K562 (cell line): ENCODE measurements around the gene PTPN13. TPM values are rescaled to one million over a fixed set of nuclear protein-coding genes. Genes with fewer than 3 reads are reported as not detected.

ENCODE experiments used
- CHAMP1 ChIP-seq: fragments of 450-650 bp; IDR thresholded peaks from 2 replicates; pipeline ENCODE4 v1.6.1; 2016; ENCODE audit warnings: mild to moderate bottlenecking
- GATAD2B ChIP-seq: fragments of 450-650 bp; IDR thresholded peaks from 2 replicates; pipeline ENCODE4 v1.6.1; 2017; ENCODE audit warnings: mild to moderate bottlenecking, borderline replicate concordance
- RBM39 ChIP-seq: fragments of 200-400 bp; formaldehyde crosslinking; optimal IDR thresholded peaks from 2 replicates; pipeline ENCODE3; 2018; ENCODE audit warnings: low read depth, low read length
- SMARCC2 ChIP-seq: fragments of 450-650 bp; IDR thresholded peaks from 2 replicates; pipeline ENCODE4 v1.6.1; 2017; ENCODE audit warnings: antibody characterized with exemption, moderate library complexity, mild to moderate bottlenecking, low read depth
- ZNF253 ChIP-seq: fragments of 250-450 bp; sonication (Bioruptor Pico); conservative IDR thresholded peaks from 2 replicates; pipeline ENCODE4 v1.6.1; 2021; ENCODE audit warnings: mild to moderate bottlenecking
- polyA plus RNA-seq, 8 experiments: library from polyadenylated mRNA; depleted of rRNA in 4 of 8; stranded (reverse) in 5 of 8; unstranded in 3 of 8; fragments of >200 nt; fragmentation: Nextera tagmentation in 2 of 8; fragmentation: Illumina TruSeq in 1 of 8; extraction: Ambion mirVana in 2 of 8; extraction: Trizol in 1 of 8; gene quantifications; 2 replicates each; pipeline versions ENCODE4 v1.2.1 to v1.2.3, GENCODE V29; 2011 to 2014; ENCODE audit warnings: inconsistent platforms in 1 of 8, missing spikeins in 1 of 8
- total RNA-seq, 7 experiments: library from RNA; depleted of rRNA in 6 of 7; stranded (reverse); fragments of >200 nt in 6 of 7; fragmentation: Illumina TruSeq in 2 of 7; extraction: Trizol in 2 of 7; gene quantifications; 2 replicates each; pipeline versions ENCODE4 v1.2.1 to v1.2.3, GENCODE V29; 2011 to 2021; ENCODE audit warnings: low replicate concordance in 1 of 7
- TF ChIP-seq, protein P1 (sequence below): fragments of 450-650 bp; formaldehyde crosslinking; IDR thresholded peaks from 2 replicates; pipeline ENCODE4 v1.4.0; 2020; ENCODE audit warnings: mild to moderate bottlenecking, moderate library complexity

Gene PTPN13
- total and polyA plus RNA-seq, 9 of the 15 experiments (the other 6 are each of a cell fraction or from before 2014, with no cell fraction given) = 0.33 TPM; not detected in 8

- TF ChIP-seq, protein P1, sequence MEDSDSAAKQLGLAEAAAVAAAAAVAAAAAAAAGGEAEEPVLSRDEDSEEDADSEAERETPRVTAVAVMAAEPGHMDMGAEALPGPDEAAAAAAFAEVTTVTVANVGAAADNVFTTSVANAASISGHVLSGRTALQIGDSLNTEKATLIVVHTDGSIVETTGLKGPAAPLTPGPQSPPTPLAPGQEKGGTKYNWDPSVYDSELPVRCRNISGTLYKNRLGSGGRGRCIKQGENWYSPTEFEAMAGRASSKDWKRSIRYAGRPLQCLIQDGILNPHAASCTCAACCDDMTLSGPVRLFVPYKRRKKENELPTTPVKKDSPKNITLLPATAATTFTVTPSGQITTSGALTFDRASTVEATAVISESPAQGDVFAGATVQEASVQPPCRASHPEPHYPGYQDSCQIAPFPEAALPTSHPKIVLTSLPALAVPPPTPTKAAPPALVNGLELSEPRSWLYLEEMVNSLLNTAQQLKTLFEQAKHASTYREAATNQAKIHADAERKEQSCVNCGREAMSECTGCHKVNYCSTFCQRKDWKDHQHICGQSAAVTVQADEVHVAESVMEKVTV (CRISPR knock-in tag) = no peak
- TF ChIP-seq GATAD2B = no peak
- no peak for TF ChIP-seq RBM39
- no peak for TF ChIP-seq CHAMP1
- TF ChIP-seq SMARCC2 = no peak
- no peak for TF ChIP-seq ZNF253 (CRISPR knock-in tag)
- TF ChIP-seq, all 486 proteins: peak for 0
Observed at GRCh38 chr4:86857341-86858052, 263.4 kb downstream of the PTPN13 start (continued).

Other genes starting within 250 kb of the PTPN13 start
- gene MAPK10, start 234.3 kb upstream of the PTPN13 start, total RNA-seq (2014; rRNA removed) = 0.16 TPM in 1 of 2 replicates, not detected in the other
- 0.22 TPM in 1 of 2 replicates, not detected in the other for gene MAPK10, start 234.3 kb upstream of the PTPN13 start, total RNA-seq (2014; rRNA removed; fragmentation: Illumina TruSeq; extraction: Trizol)
- gene MAPK10, start 234.3 kb upstream of the PTPN13 start, total RNA-seq (2015; rRNA removed; fragmentation: Illumina TruSeq; extraction: Trizol) = 0.11 and 0.18 TPM in 2 replicates
- 0.53 and 0.87 TPM in 2 replicates for gene MAPK10, start 234.3 kb upstream of the PTPN13 start, total RNA-seq (2021)
- gene MAPK10, start 234.3 kb upstream of the PTPN13 start, polyA plus RNA-seq (2011; rRNA removed) = not detected in 2 replicates
- gene MAPK10, start 234.3 kb upstream of the PTPN13 start, polyA plus RNA-seq (2014; fragmentation: Illumina TruSeq; extraction: Trizol) = 0.10 TPM in 1 of 2 replicates, not detected in the other
- gene MAPK10, start 234.3 kb upstream of the PTPN13 start, polyA plus RNA-seq (2014; fragmentation: Nextera tagmentation; extraction: Ambion mirVana) = under 1 TPM; 0.11 to 0.23 TPM
- not detected in 2 replicates for gene MAPK10, start 234.3 kb upstream of the PTPN13 start, polyA plus RNA-seq (2014; rRNA removed)